ENCODE measurements around the gene CERS6.
A peak's percentile ranks its signal among the peaks of the same experiment; 100 is the strongest.

CERS6 gene

DNA sequence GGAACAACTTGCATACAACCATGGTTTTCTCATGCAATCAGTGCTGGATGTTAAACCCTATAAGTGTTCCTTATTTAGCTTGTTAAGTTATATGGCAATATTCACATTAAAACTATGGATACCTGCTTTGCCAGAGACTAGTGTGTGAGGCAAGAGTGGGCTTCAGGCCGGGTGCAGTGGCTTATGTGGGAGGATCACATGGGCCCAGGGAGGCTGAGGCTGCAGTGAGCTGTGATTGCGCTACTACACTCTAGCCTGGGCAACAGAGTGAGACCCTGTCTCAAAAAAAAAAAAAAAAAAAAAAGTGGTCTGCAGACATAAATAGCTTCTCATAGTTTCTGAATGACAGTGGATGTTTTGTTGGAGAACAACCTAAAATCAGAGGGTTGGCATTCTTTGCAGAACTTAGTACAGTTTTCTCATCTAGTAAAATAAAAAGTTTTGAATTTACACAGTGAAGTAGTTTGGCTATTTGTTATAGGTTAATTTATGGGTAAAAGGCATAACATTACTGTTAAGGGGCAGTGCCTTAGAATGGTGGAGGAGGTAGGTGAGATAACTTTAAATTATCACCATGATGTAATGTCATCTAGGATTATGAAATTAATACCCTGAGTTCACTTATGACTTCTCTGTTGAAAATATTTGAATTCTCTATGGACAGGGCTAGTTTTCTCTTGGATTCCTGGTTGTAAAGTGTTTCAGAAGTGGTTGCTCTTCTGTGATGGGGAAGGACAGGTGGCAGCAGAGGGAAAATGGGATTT lies 5.3 kb downstream of the CERS6 start:
- ChIA-PET CTCF (interaction anchor here (0.7 kb wide), 1 partner anchor 233 kb away, joined by 4 read pairs; no protein-coding TSS in a partner anchor), POLR2A (no interaction called here)
- no peak for DNase-seq (ENCODE audit: extremely low spot score)
- TF ChIP-seq, protein P1, sequence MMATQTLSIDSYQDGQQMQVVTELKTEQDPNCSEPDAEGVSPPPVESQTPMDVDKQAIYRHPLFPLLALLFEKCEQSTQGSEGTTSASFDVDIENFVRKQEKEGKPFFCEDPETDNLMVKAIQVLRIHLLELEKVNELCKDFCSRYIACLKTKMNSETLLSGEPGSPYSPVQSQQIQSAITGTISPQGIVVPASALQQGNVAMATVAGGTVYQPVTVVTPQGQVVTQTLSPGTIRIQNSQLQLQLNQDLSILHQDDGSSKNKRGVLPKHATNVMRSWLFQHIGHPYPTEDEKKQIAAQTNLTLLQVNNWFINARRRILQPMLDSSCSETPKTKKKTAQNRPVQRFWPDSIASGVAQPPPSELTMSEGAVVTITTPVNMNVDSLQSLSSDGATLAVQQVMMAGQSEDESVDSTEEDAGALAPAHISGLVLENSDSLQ (IDR thresholded peaks at IDR 0.05) = no peak
- TF ChIP-seq NFRKB (IDR thresholded peaks at IDR 0.05) (no peak), ZNF384 (IDR thresholded peaks at IDR 0.05) (peak; percentile 19; the same call in 1 of the 2 replicates), SUZ12 (IDR thresholded peaks at IDR 0.05) (no peak), ARNT (IDR thresholded peaks at IDR 0.05) (no peak)

DNA sequence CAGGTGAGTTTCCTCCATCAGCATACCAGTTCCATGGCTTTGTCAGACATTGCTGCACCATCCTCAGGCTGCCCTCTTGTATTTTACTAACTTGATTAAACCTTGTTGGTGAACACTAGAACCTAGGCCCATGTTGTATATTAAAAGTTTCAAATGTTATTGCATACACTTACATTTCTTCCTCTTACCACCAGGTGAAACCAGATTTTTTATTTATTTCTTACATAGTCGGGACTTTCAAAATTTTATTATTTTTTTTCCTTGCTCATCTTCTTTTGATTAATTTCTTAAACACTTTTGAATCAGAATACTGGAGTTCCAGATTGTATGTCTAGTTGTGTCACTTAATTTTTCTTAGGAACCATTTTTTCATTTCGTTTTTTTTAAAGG lies 5.9 kb downstream of the CERS6 start:
- POLR2A ChIA-PET = no interaction called here
- TF ChIP-seq HDGF (IDR thresholded peaks at IDR 0.05; ENCODE audit: borderline replicate concordance) (no peak), TARDBP (IDR thresholded peaks at IDR 0.05) (no peak), SUZ12 (IDR thresholded peaks at IDR 0.05) (no peak), CTBP1 (IDR thresholded peaks at IDR 0.05; ENCODE audit: borderline replicate concordance) (no peak), LEF1 (IDR thresholded peaks at IDR 0.05; ENCODE audit: borderline replicate concordance) (no peak), ARNT (IDR thresholded peaks at IDR 0.05) (no peak), L3MBTL2 (conservative IDR thresholded peaks at IDR 0.05) (no peak), SP1 (IDR thresholded peaks at IDR 0.05) (no peak), ELF4 (IDR thresholded peaks at IDR 0.05) (no peak)
- no peak for DNase-seq (ENCODE audit: extremely low spot score)
- CTCF ChIA-PET = no interaction called here

DNA sequence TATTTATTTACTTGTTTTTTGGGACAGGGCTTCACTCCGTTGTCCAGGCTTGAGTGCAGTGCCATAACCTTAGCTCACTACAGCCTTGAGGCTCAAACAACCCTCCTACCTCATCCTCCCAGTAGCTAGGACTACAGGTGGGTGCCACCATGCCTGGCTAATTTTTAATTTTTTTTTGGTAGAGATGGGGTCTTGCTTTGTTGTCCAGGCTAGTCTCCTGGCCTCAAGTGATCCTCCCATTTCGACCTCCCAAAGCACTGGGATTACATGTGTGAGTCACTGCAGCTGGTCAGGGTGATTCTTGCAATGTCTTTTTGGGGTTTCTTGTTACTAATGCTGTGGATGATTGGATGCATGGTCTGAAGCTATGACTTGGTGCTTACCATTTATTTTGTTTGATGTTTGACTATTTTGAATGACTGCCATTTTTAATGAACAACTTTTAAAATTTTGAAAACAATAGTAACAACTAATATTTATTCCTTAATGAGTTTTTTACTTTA lies 6.5 kb downstream of the CERS6 start:
- TF ChIP-seq CTBP1 (IDR thresholded peaks at IDR 0.05; ENCODE audit: borderline replicate concordance) (no peak), BHLHE40 (IDR thresholded peaks at IDR 0.05; ENCODE audit: borderline replicate concordance) (no peak), ARNT (IDR thresholded peaks at IDR 0.05) (no peak), LEF1 (IDR thresholded peaks at IDR 0.05; ENCODE audit: borderline replicate concordance) (no peak), L3MBTL2 (conservative IDR thresholded peaks at IDR 0.05) (no peak), NFRKB (IDR thresholded peaks at IDR 0.05) (no peak), ELF4 (IDR thresholded peaks at IDR 0.05) (no peak), FOXA1 (IDR thresholded peaks at IDR 0.05) (no peak), HDGF (IDR thresholded peaks at IDR 0.05; ENCODE audit: borderline replicate concordance) (no peak), TARDBP (IDR thresholded peaks at IDR 0.05) (no peak), SP1 (IDR thresholded peaks at IDR 0.05) (no peak), ZNF384 (IDR thresholded peaks at IDR 0.05) (no peak), FOXM1 (IDR thresholded peaks at IDR 0.05; ENCODE audit: borderline replicate concordance) (no peak)
- TF ChIP-seq, protein P1 (IDR thresholded peaks at IDR 0.05) = no peak
- DNase-seq (ENCODE audit: extremely low spot score) = no peak
- POLR2A ChIA-PET = no interaction called here
- CTCF ChIA-PET = no interaction called here

DNA sequence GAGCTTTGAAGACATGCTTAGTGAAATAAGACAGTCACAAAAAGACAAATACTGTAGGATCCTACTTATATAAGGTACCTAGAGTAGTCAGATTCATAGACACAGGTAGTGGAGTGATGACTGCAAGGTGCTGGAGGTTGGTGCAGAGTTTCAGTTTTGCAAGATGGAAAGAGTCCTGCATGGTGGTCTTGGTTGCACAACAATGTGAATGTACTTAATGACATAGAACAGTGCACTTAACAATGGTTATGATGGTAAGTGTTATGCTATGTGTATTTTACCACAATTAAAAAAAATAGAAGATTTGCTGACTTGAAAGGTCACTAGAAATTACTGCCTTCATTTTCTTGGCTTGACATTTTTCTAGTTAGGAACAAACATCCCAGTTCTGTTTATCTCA lies 9.5 kb downstream of the CERS6 start:
- no peak for DNase-seq (ENCODE audit: extremely low spot score)
- TF ChIP-seq SUZ12 (IDR thresholded peaks at IDR 0.05) = no peak
- no peak for TF ChIP-seq FOXM1 (IDR thresholded peaks at IDR 0.05; ENCODE audit: borderline replicate concordance)
- no peak for TF ChIP-seq FOXA1 (IDR thresholded peaks at IDR 0.05)
- TF ChIP-seq BHLHE40 (IDR thresholded peaks at IDR 0.05; ENCODE audit: borderline replicate concordance) = no peak
- no peak for TF ChIP-seq HDGF (IDR thresholded peaks at IDR 0.05; ENCODE audit: borderline replicate concordance)
- no peak for TF ChIP-seq TARDBP (IDR thresholded peaks at IDR 0.05)
- no peak for TF ChIP-seq L3MBTL2 (conservative IDR thresholded peaks at IDR 0.05)
- POLR2A ChIA-PET = no interaction called here
- CTCF ChIA-PET = no interaction called here

DNA sequence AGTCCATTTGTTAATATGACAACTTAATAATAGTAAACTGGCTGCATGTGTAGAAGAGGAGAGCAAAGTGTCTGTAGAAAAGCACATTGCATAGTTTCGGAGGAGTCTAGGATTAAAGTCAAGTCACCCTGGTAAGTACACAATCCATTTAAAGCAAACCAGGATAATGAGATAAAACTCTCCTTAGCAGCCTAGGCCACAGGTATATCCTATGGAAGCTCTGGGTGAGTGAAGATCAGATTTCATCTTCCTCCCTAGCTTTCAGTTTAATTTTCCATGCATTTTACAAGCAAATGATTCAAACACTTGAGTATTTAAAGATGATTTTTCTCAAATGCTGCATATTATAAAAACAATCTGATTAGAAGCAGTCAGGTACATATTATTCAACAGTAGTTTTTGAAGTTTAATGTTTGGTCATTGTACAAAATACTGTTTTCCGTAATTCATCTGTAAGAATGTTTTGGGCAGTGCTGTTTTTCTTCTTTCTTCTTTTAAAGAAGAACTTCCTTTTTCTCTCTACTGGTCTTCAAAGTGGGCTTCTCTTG lies 10.2 kb downstream of the CERS6 start:
- CTCF ChIA-PET = no interaction called here
- DNase-seq (ENCODE audit: extremely low spot score) = no peak
- POLR2A ChIA-PET = no interaction called here
- no peak for TF ChIP-seq NFRKB (IDR thresholded peaks at IDR 0.05)
- no peak for TF ChIP-seq LEF1 (IDR thresholded peaks at IDR 0.05; ENCODE audit: borderline replicate concordance)
- no peak for TF ChIP-seq L3MBTL2 (conservative IDR thresholded peaks at IDR 0.05)
- TF ChIP-seq FOXM1 (IDR thresholded peaks at IDR 0.05; ENCODE audit: borderline replicate concordance) = no peak
- TF ChIP-seq, protein P1 (IDR thresholded peaks at IDR 0.05) = no peak
- no peak for TF ChIP-seq ZNF384 (IDR thresholded peaks at IDR 0.05)
- TF ChIP-seq CTBP1 (IDR thresholded peaks at IDR 0.05; ENCODE audit: borderline replicate concordance) = no peak
- no peak for TF ChIP-seq SUZ12 (IDR thresholded peaks at IDR 0.05)
- no peak for TF ChIP-seq BHLHE40 (IDR thresholded peaks at IDR 0.05; ENCODE audit: borderline replicate concordance)
- no peak for TF ChIP-seq HDGF (IDR thresholded peaks at IDR 0.05; ENCODE audit: borderline replicate concordance)
- no peak for TF ChIP-seq ARNT (IDR thresholded peaks at IDR 0.05)
- no peak for TF ChIP-seq TARDBP (IDR thresholded peaks at IDR 0.05)
- no peak for TF ChIP-seq ELF4 (IDR thresholded peaks at IDR 0.05)
- TF ChIP-seq FOXK2 (IDR thresholded peaks at IDR 0.05) = no peak

All from HEK293T (cell line).